Activated naive CD4-positive, alpha-beta T cell treated with anti-CD3 and anti-CD28 coated beads for 36 hours (primary cell): Measurements from ENCODE around the gene EEFSEC. TPM values are rescaled to one million over a fixed set of nuclear protein-coding genes. Genes with fewer than 3 reads are reported as not detected.

Experiments used
- CTCF ChIA-PET: fragments of 350-600 bp; sonication (Branson Sonifier 250); formaldehyde crosslinking; loops from one replicate; lab custom pipeline; 2021; ENCODE audit warnings: antibody characterized with exemption; lab: Charles Lee
- DNase-seq: peaks from one replicate; pipeline ENCODE4 v3.0.0-alpha.2; 2020
- H3K27ac Mint-ChIP-seq: one replicate; pipeline ENCODE4 v1.8.0; 2021; ENCODE audit warnings: mild to moderate bottlenecking, mixed read lengths
- H3K27me3 Mint-ChIP-seq: one replicate; pipeline ENCODE4 v1.8.0; 2021; ENCODE audit warnings: low read depth, mixed read lengths
- H3K36me3 Mint-ChIP-seq: one replicate; pipeline ENCODE4 v1.8.0; 2021; ENCODE audit warnings: low read depth, mixed read lengths
- H3K4me1 Mint-ChIP-seq: one replicate; pipeline ENCODE4 v1.8.0; 2021; ENCODE audit warnings: low read depth, mixed read lengths
- H3K4me3 Mint-ChIP-seq: one replicate; pipeline ENCODE4 v1.8.0; 2021; ENCODE audit warnings: mild to moderate bottlenecking, moderate library complexity, mixed read lengths
- H3K9me3 Mint-ChIP-seq: one replicate; pipeline ENCODE4 v1.8.0; 2021; ENCODE audit warnings: mixed read lengths
- intact Hi-C: fragments of 100-400 bp; cut with micrococcal nuclease; formaldehyde crosslinking; loops from one replicate; pipeline ENCODE4 v1.15.1; 2023
- total RNA-seq, 2 experiments: library from RNA; stranded (reverse); gene quantifications; one replicate each; pipeline ENCODE4 v1.2.3, GENCODE V29; 2021

The EEFSEC gene
- total RNA-seq, 2 experiments from 2014 or later: 11.0 to 11.6 TPM

DNA sequence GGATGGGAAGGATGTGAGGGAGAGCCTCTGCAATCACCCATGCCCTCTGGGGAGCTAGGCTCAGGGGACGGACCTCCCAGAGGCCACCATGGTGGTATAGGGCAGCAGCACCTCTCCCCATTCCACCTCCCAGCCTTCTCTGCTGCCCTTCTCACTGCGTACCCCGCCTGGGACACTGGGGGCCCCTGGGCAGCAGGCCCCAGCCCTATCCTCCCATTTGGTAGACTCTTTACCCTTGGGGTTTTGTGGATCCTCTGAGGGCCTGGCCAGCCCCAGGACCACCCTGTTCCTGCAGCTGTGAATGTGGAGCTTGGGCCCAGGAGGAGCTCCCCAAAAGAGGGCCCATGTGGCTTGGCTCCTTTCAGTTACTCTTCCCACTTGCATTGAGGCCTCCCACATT is 181.5 kb downstream of the EEFSEC start:
- H3K27ac Mint-ChIP-seq: no peak overlapping the region
- H3K36me3 Mint-ChIP-seq: no peaks in the 10 kb centered on the region
- no peaks in the 10 kb centered on the region for H3K9me3 Mint-ChIP-seq
- no peak overlapping the region for H3K4me3 Mint-ChIP-seq
- H3K4me1 Mint-ChIP-seq: no peaks in the 10 kb centered on the region
- CTCF ChIA-PET: interaction anchor here (0.7 kb wide), 1 partner anchor 155 kb away, joined by 3 read pairs; no protein-coding TSS in a partner anchor
- DNase-seq: no peak
- intact Hi-C loops: no loop called here
- H3K27me3 Mint-ChIP-seq: no peaks in the 10 kb centered on the region

DNA sequence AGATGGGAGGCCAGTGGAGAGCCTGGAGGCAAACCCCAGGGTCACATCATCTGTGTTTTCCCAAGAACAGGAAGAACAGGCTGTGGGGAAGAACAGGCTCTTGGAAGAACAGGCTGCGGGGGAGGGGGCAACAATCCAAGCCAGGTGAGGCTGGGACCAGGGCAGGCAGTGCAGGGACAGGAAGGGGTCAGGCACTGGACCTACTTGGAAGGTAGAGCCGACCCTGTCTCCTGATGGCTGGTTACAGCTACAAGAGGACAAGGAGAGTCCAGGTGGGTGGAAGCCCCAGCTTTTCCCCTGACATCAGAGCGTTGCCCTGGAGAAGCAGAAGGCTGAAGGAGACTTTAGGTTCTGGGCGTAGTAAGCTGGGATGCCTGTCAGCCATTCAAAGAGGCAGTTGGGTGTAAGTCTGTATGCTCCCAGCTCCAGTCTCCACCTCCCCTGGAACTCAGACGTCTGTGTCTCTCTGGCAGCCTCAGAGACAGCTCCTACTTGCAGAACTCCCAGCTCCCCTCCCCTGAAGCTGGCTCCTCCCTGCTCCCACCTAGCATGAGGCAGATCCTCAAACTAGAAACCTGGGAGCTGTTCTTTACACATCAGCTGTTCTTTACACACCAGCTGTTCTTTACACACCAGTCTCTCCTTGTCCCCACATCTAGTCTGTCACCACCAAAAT is 182.5 kb downstream of the EEFSEC start:
- Mint-ChIP-seq H3K27ac (no peak overlapping the region), H3K4me3 (no peak overlapping the region), H3K9me3 (no peaks in the 10 kb centered on the region), H3K36me3 (no peaks in the 10 kb centered on the region), H3K4me1 (no peaks in the 10 kb centered on the region), H3K27me3 (no peaks in the 10 kb centered on the region)
- DNase-seq: no peak
- intact Hi-C loops: no loop called here
- CTCF ChIA-PET: no interaction called here

DNA sequence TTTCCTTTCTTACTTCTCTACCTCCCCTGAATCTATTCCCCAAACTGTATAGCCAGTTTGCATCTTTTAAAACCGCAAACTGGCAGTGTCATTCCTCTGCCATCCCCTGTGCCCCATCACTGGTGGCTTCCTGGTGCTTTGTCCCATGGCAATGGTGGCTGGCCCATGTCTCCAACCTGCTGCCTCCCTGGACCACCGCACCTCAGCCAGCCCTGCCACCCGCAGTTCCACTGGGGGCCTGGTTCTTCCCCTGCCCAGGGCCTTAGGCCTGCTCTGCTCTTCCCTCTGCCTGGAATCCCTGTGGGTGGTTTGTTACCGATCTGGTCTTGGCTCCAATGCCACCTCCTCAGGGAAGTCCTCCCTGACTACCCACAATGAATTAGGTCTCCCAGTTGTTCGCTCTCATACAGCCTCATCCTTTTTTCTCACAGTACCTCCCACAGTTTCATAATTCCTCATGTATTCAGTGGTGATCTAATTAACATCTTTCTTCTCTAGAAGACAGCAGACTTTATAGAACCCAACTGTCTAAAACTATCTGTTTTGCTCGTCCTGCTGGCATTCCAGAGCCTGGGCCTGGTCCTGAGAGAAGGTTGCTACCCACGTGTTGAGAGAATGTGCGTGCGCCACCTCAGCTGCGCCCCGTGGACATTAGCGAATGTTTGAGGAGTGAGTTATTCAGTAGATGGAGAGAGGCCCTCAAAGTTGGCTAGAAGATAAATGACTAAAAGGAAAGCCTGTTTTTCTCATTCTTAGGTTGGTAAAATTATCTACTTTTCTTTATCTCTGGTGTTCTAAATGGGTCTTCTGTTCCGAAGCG is 183.3 kb downstream of the EEFSEC start:
- intact Hi-C loops: no loop called here
- Mint-ChIP-seq H3K9me3 (no peaks in the 10 kb centered on the region), H3K36me3 (no peaks in the 10 kb centered on the region), H3K27me3 (no peaks in the 10 kb centered on the region), H3K27ac (no peak overlapping the region), H3K4me3 (no peak overlapping the region), H3K4me1 (no peaks in the 10 kb centered on the region)
- no peak for DNase-seq
- CTCF ChIA-PET: no interaction called here

DNA sequence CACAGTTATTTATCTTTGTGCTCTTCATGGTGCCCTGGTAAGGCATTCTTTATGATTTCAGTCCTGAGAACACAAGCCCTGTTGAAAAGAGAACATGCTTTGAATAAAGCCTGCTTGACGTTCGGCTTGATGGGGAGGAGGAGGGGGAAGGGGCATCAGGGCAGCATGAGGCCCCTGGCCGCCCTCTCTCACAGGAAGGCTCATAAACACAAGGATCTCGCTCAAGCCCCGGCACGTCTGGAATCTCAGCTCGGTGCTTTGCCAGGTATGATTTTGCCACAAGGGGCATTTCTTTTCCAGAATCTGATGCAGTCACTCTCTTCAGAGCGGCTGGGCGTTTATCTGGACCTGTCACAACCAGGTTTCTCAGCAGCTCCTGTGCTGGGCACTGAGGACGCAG is 184.0 kb downstream of the EEFSEC start:
- H3K9me3 Mint-ChIP-seq: no peaks in the 10 kb centered on the region
- no peaks in the 10 kb centered on the region for H3K36me3 Mint-ChIP-seq
- intact Hi-C loops: no loop called here
- no peak overlapping the region for H3K4me3 Mint-ChIP-seq
- no peaks in the 10 kb centered on the region for H3K27me3 Mint-ChIP-seq
- H3K4me1 Mint-ChIP-seq: no peaks in the 10 kb centered on the region
- no peak overlapping the region for H3K27ac Mint-ChIP-seq
- no peak for DNase-seq
- CTCF ChIA-PET: no interaction called here

DNA sequence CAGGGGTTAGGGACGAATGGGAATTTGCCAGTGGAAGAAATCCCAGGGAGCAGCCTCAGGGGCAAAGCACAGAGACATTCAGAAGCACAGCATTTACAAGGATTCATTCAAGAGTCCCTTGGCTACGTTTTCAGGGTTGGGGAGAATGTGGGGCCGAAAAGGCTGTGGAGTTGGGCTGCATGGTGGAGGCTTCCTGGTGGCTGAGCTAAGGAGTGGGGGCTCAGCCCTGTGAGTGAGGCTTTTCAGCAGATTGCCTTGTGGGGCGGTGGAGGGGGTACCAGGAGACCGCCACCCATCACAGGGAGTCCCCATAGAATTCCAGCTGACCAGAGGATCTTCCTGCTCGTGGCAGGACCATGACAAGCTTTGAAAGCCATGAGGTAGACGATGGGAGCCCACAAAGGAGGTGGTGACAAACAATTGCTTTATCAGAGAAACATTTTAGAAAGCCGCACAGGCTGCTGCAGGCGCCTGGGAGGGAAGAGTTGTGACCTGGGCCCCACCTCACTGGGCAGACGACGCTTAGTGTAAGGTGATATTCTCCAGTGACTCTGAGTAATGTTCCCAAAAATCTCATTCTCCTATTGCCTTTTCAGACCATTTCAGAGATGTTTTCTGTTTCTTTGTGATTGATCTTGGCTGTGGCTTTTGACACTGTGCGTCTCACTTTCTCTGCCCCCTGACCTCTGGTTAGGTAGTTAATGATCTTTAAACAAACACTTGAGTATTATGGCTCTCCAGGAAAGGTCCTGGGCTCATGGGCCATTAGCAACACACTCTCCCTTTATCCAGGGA is 185.5 kb downstream of the EEFSEC start:
- CTCF ChIA-PET: no interaction called here
- H3K27me3 Mint-ChIP-seq: no peaks in the 10 kb centered on the region
- H3K4me1 Mint-ChIP-seq: no peaks in the 10 kb centered on the region
- H3K4me3 Mint-ChIP-seq: no peak overlapping the region
- no peak overlapping the region for H3K27ac Mint-ChIP-seq
- H3K36me3 Mint-ChIP-seq: no peaks in the 10 kb centered on the region
- intact Hi-C loops: no loop called here
- DNase-seq: no peak
- H3K9me3 Mint-ChIP-seq: no peaks in the 10 kb centered on the region

DNA sequence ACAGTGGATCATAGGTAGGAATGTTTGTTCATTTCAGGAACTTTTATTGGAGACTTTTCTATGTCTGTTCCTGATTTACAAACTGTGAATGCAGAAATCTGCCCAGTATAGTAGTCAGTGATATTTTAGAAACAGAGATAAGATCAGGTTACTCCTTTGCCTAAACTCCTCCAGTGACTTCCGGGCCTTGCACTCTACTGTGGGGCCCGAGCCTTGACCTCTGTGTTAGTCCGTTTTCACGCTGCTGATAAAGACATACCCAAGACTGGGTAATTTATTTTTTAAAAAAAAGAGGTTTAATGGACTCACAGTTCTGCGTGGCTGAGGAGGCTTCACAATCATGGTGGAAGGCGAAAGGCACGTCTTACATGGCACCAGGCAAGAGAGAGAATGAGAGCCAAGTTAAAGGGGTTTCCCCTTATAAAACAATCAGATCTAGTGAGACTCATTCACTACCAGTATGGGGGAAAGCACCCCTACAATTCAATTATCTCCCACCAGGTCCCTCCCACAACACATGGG is 186.3 kb downstream of the EEFSEC start:
- CTCF ChIA-PET: no interaction called here
- no peaks in the 10 kb centered on the region for H3K9me3 Mint-ChIP-seq
- no peaks in the 10 kb centered on the region for H3K36me3 Mint-ChIP-seq
- no peak overlapping the region for H3K4me3 Mint-ChIP-seq
- no peaks in the 10 kb centered on the region for H3K27me3 Mint-ChIP-seq
- H3K4me1 Mint-ChIP-seq: no peaks in the 10 kb centered on the region
- H3K27ac Mint-ChIP-seq: no peak overlapping the region
- intact Hi-C loops: no loop called here
- no peak for DNase-seq

DNA sequence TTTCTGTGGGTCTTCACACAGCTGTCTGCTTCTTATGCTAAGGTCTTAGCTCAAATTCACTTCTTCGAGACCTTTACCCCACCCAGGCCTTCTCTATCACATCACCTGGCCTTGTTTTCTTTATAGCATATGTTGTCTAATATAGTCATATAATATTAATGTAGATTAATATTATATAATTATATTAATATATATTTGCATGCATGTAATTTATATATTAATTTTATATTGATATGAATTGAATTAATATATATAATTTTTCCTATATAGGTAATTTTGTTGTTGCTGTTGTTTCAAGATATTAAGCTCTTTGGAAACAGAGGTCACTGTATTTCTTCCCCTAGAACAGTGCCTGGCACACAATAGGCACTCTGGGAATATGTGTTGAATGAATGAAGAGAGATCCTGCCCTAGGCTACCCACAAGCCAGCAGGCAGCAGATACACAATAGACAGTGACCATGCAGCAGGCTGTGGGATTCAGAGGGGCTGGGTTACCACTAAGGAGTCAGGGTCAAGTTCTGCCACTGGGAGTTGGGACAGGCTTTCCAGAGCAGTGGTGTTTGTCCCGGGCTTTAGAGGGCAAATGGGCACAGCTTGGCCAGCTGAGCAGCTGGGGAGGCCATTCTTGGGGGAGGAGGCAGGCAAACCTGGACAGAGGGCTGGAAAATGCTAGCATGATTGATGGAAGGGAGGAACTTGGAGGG is 187.1 kb downstream of the EEFSEC start:
- Mint-ChIP-seq H3K36me3 (no peaks in the 10 kb centered on the region), H3K4me3 (no peak overlapping the region), H3K9me3 (no peaks in the 10 kb centered on the region), H3K4me1 (no peaks in the 10 kb centered on the region), H3K27ac (no peak overlapping the region), H3K27me3 (no peaks in the 10 kb centered on the region)
- DNase-seq: no peak
- intact Hi-C loops: no loop called here
- CTCF ChIA-PET: no interaction called here

DNA sequence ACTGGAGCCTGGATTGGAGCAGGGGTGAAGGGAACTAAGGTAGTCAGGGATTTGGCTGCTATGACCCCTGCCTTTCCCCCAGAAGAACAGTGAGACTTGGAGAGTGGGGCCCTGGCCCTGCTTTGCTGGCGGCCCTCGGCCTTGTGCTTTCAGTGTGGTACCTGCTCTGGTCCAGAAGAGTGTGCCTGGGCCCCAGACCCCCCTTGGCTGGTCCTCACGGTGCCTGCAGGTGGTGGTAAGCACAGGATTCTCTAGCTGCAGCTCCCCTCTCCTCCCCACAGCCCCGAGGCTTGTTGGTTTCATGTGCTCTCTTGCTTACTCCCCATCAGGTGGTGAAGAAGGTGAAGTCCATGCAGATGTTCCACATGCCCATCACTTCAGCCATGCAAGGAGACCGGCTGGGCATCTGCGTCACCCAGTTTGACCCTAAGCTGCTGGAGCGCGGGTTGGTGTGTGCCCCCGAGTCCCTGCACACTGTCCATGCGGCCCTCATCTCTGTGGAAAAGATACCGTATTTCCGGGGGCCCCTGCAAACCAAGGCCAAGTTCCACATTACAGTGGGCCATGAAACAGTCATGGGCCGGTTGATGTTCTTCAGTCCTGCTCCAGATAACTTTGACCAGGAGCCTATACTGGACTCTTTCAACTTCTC is 187.7 kb downstream of the EEFSEC start:
- H3K4me1 Mint-ChIP-seq: no peaks in the 10 kb centered on the region
- no peaks in the 10 kb centered on the region for H3K27me3 Mint-ChIP-seq
- no peaks in the 10 kb centered on the region for H3K9me3 Mint-ChIP-seq
- H3K36me3 Mint-ChIP-seq: no peaks in the 10 kb centered on the region
- no peak overlapping the region for H3K27ac Mint-ChIP-seq
- intact Hi-C loops: no loop called here
- no peak overlapping the region for H3K4me3 Mint-ChIP-seq
- DNase-seq: no peak
- CTCF ChIA-PET: no interaction called here

DNA sequence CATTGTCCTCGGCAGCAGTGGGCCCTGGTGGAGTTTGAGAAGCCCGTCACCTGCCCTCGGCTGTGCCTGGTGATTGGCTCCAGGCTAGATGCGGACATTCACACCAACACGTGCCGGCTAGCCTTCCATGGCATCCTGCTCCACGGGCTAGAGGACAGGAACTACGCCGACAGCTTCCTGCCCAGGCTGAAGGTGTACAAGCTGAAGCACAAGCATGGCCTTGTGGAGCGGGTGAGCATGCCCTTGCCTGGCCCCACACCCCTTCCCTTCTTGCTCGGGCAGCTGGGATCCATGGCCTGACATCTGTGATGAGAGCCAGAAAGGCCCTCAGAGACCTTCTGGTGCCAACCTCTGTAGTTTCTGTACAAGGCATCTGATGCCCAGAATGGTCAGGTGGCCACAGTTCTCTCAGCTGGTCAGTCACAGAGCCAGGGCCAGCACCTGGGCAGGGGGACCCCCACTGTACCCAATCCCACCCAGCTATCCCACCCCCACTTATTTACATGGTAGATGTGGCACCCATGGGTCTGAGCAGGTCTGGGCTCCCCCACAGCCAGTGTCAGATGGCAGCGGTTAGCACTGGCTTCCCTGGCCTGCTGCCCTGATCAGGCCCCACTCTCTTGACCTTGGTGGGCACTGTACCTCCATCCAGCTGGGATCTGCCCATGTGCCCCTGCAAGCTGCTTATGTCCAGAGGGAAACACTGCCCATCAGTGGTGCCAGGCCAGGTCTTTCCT is 188.5 kb downstream of the EEFSEC start:
- CTCF ChIA-PET: no interaction called here
- no peak for DNase-seq
- Mint-ChIP-seq H3K4me3 (no peak overlapping the region), H3K4me1 (no peaks in the 10 kb centered on the region), H3K27ac (no peak overlapping the region), H3K9me3 (no peaks in the 10 kb centered on the region), H3K36me3 (no peaks in the 10 kb centered on the region), H3K27me3 (no peaks in the 10 kb centered on the region)
- intact Hi-C loops: no loop called here

DNA sequence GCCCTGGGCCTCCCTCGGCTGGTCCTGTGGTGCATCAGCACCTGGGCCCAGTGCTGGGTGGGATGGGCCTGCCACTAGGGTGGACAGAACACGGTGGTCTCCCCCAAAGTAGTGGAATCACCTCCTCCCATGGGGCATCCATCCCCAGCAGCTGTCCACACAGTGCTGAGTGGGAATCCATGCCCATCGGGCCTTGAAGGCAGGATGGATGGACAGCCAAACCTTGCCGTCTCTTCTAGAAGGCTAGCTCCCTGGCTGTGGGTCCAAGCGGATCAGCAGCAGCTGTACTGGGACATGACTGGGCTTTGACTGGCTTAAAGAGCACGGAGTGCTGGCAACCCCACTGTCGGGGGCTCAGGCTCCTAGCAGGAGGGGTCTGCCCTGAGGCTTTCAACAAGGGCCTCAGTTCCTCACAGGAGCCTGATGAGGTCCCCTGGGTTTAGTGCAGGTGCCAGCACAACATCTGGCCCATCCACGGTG is 189.5 kb downstream of the EEFSEC start:
- Mint-ChIP-seq H3K9me3 (no peaks in the 10 kb centered on the region), H3K27ac (no peak overlapping the region), H3K36me3 (peaks cover 1% of the 10 kb centered on the region), H3K4me3 (no peak overlapping the region), H3K27me3 (no peaks in the 10 kb centered on the region), H3K4me1 (peaks cover 3% of the 10 kb centered on the region)
- CTCF ChIA-PET: no interaction called here
- intact Hi-C loops: no loop called here
- no peak for DNase-seq
